ENCODE results near the gene WASHC4.

Gene WASHC4, protein sequence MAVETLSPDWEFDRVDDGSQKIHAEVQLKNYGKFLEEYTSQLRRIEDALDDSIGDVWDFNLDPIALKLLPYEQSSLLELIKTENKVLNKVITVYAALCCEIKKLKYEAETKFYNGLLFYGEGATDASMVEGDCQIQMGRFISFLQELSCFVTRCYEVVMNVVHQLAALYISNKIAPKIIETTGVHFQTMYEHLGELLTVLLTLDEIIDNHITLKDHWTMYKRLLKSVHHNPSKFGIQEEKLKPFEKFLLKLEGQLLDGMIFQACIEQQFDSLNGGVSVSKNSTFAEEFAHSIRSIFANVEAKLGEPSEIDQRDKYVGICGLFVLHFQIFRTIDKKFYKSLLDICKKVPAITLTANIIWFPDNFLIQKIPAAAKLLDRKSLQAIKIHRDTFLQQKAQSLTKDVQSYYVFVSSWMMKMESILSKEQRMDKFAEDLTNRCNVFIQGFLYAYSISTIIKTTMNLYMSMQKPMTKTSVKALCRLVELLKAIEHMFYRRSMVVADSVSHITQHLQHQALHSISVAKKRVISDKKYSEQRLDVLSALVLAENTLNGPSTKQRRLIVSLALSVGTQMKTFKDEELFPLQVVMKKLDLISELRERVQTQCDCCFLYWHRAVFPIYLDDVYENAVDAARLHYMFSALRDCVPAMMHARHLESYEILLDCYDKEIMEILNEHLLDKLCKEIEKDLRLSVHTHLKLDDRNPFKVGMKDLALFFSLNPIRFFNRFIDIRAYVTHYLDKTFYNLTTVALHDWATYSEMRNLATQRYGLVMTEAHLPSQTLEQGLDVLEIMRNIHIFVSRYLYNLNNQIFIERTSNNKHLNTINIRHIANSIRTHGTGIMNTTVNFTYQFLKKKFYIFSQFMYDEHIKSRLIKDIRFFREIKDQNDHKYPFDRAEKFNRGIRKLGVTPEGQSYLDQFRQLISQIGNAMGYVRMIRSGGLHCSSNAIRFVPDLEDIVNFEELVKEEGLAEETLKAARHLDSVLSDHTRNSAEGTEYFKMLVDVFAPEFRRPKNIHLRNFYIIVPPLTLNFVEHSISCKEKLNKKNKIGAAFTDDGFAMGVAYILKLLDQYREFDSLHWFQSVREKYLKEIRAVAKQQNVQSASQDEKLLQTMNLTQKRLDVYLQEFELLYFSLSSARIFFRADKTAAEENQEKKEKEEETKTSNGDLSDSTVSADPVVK

DNA sequence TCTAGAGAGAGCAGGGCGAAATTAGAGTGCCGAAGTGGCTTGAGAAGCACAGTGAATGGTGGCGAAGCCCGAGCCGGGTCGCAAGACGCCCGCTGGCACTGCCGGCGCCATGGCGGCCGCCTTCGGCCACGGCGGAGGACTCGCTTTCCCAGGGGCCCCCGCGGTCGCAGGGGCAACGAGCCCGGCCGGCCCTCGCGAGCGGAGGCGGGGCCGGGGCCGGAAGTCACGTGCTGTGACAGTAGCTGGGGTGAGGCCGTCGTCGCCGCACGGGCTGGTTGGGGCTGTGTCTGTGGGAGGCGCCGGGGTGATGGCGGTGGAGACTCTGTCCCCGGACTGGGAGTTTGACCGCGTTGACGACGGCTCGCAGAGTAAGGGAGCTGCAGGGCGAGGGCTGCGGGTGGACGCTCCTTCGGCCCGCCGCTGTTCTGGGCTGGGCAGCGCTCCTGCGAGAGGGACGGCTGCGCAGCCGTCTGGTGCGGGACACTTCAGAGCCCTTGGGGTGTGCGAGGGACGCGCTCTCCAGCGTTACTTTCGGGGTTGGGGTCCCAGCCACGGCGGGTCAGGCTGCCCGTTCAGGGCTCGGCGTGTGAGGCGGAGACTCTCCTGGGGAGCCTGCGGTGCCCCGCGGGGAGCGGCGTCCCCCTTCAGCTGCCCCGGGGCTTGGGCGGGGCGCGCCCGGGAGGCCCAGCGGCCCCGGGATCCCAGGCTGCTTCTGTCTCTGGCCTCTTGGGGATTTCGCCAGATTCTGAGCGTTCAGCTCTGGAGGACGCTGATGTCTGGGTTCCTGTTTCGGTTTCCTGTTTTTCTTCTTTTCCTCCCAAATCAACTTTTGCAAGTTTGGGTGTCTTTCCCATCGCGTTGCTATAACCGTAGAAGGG lies at the start of gene WASHC4:
Gene WASHC4 (plus strand): TSS at position 238 of the 878 bp plus-strand sequence. CDS start 70 bp downstream, at position 308.
- DNase-seq: peak in 55 of 56 donors; percentile 44 to 98 (median 92)

DNA sequence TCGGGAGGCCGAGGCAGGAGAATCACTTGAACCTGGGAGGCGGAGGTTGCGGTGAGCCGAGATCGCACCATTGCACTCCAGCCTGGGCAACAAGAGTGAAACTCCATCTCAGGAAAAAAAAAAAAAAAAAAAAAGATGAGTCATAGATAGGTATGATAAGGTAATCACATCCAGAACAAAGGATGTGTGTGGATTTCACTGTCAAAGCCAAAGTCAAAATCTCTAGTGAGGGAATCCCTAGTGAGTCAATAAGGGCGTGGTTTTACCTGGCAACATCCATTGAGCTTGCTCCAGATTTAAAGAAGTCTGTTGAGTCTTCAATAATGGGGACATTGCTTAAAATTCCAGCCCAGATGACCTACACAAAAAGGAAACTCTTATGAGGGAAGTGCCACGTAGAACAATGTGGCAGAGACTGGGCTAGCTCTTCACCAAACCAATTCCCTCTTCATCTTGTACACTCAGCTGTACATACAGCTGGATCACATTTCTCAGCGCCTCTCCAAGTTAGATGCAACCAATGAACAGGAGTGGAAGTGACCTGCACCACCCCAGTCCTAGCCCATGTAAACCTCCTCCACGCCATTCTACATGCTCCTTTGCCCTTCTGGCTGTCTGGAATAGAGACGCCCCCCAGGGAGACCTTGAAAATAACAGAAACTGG lies 46.7 kb upstream of the WASHC4 start:
- DNase-seq: no peak

DNA sequence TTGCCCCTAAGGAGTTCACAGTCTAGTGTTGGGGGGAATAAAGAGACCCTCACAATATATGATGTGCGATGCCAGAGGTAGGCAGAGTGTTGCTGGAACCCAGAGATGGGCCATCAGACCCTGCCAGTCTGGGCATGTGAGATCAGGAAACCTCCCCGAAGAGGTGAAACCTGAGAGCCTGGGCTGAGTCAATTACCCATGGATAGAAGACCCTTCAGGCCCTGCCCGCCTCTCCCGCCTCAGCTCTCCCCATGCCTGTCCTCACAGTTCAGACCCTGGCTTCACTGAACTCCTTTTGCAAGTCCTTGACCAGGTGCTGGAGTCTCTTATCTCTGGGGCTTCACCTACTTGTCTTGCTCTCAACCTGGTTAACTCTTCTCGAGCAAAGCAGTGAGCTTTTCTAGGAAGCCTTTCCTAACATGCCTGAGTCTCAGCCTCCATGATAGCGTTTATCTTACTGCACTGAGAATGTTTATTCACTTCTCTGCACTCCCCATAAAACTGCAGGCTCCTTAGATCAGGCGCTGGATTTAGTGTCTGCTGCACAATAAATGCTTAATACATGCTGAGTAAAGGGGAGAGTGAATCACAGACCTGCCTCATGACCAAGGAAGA lies 42.9 kb upstream of the WASHC4 start:
- DNase-seq: no peak

DNA sequence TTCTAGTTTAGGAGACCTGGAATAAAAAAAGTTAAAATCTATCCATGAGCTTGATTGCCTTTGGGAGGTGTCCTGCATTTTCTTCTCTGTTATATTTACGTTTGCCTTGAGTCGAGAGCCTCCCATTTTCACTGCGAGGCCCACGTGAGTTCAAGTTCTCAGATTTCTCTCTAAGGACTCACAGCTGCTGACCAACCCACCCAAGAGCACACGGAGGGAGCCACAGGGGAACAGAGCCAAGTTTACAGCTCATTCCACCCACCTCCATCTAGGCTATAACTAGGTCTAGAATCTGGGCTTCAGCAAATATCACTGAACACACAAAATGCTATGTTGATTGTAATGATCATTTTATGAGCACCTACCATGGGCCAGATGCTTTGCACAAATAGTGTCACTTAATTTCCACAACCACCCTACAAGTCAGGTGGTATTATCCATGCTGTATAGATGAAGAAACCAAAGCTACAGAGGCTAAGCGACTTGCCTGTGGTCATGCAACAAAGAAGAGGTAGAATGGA lies 40.0 kb upstream of the WASHC4 start:
- no peak for DNase-seq

DNA sequence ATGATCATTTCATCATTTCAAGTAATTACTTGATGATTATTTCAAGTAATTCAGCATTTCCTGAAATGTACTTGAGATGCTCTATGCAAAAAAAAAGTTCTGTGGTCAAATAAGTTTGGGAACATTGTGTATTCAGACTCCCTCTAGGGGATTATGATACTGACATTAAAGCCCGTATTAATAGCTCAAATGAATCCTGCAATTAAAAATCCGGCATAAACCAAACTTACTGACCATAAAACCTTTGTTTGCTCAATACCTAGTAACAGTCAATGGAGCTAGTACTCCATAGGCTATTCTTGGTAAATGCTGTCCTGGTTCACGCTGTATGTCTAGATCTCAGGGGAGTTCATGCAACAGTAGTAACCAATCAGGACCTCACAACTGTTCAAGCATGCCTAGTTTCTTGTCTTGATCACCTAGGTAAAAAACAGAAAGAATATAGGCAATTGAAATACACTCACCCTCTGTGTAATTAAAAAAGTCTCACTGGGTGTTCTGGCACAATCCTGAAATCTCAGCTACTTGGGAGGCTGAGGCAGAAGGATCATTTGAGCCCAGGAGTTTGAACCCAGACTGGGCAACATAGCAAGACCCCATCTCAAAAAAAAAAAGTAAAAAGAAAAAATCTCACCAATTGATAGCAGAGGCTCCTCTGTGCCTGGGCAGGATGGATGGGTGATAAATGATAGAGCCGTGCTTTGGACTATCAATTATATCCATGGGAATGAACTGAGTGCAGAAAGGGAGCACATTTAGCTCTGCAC lies 37.4 kb upstream of the WASHC4 start:
- DNase-seq: no peak

DNA sequence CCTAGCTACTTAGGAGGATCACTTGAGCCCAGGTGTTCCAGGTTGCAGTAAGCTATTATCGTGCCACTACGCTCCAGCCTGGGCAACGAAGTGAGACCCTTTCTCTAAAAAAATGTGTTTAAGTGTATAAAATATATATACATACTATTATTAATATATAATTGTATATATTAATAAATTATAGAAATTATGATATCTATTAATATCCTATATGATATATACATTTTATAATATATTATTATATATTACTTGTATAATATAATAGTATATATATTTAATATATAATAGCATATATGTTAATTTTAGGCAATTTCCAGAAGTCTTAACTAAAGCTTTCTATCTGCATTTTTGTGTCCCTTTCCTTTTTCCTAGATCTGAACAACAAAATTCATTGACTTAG lies 35.5 kb upstream of the WASHC4 start:
- DNase-seq: no peak

DNA sequence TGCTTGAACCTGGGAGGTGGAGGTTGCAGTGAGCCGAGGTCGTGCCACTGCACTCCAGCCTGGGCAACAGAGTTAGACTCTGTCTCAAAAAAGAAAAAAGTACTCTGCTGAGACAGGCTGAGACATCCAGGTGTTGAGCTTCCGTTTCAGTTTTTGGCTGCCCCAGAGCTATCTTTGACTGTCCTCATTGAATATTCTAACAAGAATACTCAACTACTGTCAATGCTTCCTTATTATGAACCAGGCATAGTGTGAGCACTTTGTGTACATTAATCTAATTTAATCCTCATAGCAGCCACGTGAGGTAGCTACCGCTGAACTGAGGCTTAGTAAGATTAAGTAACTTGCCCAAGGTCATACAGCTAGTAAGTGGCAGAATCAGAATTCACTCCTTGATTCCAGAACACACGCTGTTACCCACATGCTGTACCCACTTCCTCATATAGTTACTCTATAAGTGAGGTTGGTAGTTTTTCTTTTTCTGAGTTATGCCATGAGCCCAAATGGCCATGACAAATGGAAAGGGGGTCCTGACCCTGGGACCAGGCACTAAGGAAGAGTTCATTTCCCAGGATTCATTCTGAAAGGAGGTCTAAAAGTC lies 34.5 kb upstream of the WASHC4 start:
- no peak for DNase-seq

DNA sequence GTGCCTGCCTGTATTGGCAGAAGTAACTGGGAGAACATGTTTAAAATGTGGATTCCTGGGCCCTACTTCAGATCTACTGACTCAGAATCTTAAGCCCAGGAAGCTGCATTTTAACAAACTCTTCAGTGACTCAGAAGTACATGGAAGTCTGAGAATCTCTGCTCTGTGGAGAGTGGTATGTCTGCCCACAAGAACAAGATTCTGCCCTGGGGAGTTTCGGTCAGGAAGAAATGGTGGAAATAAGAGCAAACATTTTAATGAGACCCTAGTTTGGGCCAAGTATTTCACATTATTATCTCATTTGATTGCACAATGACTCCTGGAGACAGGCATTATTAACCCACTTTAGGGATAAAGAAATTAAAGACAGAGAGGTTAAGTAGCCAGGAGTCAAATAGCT lies 31.4 kb upstream of the WASHC4 start:
- no peak for DNase-seq

DNA sequence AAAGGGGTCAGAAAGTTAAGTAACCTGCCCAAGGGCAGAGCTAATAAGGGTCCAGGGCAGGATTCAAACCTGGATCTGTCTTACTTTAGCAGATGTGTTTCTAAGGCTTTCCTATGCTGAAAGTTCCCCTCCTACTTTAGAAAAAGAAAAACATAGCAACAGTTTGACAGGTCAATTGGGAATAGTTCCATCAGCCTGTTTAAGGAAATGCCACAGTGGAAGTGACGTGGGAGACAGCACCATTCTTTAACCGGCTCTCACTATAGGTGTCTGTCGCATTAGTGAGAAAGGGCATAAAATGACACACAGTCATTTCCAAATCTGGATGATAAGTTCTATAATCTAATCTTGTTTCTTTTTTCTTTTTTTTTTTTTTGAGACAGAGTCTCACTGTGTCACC lies 30.6 kb upstream of the WASHC4 start:
- no peak for DNase-seq

DNA sequence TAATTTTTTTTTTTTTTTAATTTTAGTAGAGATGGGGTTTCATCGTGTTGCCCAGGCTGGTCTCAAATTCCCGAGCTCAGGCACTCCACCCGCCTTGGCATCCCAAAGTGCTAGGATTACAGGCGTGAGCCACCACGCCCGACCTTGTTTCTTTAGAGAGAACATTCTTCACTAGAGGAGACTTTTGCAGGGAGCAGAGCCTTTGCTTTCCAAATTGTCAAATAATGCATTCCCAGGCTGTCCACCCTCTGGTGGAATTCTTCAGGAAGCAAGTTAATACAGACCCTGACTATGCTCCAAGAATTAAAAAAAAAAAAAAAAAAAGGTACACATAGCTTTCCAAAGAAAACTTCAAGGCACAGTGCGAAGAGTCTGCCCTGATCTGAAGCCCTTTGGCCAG lies 30.1 kb upstream of the WASHC4 start:
- no peak for DNase-seq

DNA sequence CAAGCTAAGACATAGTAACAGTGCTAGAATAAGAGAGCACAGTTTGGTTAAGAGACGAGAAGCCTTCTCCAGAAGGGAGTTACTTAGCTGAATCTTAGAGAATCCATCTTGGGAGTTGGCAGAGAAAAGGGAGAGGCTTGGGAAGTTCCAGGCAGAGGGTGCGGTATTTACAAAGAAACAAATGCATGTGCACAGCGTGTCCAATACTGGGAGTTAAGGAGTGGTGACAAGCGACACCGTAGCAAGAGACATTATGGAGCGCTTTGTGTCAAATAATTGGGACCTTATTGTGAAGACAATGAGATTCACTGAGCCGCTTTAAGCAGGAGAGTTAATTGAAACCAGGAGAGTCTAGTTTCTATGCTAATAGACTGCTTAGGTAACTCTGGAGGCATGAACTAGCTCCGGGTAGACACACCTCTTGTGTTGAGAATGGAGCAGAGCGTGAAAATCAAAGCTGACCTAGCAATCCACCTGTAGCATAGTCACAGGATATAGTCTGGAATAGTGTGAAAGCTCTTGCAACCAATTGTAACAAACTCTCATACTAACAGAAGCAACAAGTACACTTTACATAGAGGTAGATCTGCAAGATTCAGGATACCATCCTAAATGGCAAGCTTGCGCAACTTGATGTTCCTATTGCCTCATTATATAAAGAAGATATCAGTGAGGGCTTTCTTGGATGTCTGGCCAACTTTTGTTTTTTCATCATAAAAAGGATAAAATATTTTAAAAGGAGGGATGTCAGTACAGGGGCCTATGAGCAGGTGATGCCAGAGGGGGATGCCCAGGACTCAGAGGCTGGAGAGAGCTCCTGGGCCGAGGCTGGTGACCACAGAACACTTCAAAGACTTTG lies 28.6 kb upstream of the WASHC4 start:
- DNase-seq: no peak

DNA sequence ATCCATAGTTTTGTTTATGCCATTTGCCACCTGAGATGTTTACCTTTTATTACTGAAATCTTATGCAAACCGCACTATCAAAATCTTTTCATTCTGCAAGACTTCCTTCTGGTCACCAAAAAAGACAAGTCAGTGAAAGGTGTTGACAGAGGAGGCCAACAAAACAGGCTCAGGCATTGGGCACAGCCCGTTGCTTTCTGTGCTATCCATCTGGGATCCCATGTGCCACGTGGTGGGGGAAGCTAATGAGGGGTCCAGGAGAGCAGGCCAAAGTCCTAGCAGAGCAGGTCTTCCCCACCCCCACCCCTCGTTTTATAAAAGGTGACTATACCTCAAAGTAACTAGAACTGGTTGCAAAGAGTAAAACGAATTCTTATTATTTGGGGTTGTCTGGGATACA lies 24.5 kb upstream of the WASHC4 start:
- no peak for DNase-seq

DNA sequence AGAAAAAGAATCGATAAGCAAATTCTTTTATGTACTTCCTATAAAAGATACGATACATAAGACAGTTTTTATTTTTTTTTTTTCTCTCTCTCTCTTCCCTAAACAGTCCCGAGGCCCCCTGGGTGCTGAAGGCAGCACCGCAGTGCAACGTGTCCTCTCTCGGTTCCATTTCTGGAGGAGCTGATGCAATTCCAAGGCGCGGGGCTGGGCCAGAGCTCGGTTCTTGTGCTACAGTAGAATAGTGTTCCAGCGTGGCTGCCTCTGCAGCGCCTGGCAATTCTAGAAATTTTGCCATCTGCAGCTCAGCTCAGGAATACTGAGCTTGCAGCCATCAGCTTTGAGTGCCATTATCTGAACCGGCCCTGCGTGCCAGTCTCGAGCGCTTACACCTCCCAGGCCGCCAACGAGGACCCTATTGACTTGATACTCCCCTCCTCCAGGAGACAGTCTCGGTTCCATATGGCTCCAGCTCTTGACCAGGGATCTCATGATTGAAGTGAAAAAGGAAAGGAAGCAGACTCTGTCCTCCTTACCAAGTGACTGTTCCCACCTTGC lies 23.9 kb upstream of the WASHC4 start:
- peak in 51 of 56 donors; percentile 3 to 61 (median 25) for DNase-seq

DNA sequence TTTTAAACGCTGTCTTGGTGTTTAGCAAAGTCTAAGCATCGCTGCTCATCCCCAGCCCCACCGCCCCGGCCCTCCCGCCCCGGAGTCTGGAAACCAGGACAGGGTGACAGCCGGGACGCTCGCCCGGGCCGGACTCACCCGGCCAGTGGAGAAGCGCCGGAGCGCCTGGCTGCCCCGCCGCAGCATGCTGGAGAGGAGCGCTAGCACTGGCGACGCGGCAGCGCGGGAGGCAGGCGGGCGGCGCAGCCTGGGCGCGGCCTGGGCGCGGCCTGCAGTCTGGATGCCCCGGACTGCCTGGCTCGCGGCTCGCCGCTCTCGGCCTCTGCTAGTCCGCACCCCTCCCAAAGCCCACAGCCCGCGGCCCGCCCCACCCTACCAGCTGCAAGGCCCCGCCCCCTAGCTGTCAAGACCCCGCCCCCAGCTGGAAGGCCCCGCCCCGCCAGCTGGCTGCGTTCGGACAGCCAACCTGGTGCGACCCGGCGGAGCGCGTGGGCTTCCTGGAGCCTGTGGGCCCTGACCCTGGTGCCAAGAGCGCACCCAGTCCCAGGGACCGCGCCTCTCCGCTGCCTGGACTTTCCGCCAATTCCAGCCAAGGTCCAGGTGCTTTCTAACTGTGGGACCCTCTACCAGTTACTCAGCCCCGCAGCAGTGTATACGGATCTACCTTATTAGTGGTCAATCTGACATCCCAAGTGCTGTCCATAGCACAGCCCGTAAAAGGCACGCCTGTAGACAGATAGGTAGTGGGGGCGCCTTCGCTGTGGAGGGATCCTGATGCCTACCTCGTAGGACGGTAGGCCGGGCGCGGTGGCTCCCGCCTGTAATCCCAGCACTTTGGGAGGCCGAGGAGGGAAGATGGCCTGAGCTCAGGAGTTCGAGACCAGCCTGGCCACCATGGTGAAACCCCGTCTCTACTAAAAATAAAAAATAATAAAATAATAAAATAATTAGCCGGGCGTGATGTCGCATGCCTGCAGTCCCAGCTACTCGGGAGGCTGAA lies 23.0 kb upstream of the WASHC4 start, which contains the start of gene ALDH1L2:
Gene ALDH1L2 (minus strand): TSS at position 208 of the 1,000 bp plus-strand sequence. CDS start 22 bp downstream, at position 186.
- DNase-seq: peak in 54 of 56 donors; percentile 5 to 86 (median 54)

DNA sequence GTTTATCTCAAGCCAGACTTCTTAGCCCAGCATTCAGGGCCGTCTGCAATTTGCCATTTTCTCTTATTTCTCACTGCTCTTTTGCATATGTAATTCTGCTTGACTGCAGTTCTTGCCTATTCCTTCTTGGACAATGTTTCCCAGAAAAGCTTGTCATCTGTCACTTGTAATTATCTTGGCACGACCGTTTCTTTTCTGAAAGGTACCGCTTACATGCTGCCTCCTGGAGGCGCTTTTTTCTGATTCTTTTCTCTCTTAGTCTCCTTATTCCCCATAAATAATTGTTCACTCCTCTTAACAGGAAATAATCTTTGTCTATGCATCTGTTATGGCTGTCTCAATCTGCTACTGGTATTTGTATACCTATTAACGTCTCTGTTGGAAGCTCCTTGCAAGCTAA lies 22.0 kb upstream of the WASHC4 start:
- no peak for DNase-seq
